ENCODE measurements around the gene AP2A2. TPM values are rescaled to one million over a fixed set of nuclear protein-coding genes. Genes with fewer than 3 reads are reported as not detected.

AP2A2 gene
- total RNA-seq, 1 donor, result 50.7 TPM

- no peaks in the 10 kb centered on the region for H3K4me1 ChIP-seq (ENCODE audit: insufficient read depth, low read length)
- no peaks in the 10 kb centered on the region for H3K9me3 ChIP-seq (ENCODE audit: low read depth, low read length)
- no peak overlapping the region for H3K4me3 ChIP-seq (ENCODE audit: insufficient read depth, low read length)
- no peak overlapping the region for H2AFZ ChIP-seq (ENCODE audit: low read length)
- no peak overlapping the region for H3K27ac ChIP-seq (ENCODE audit: low read depth, low read length)
- H3K79me2 ChIP-seq (ENCODE audit: insufficient read depth, low read length), result peaks cover 73% of the 10 kb centered on the region
- peaks cover 52% of the 10 kb centered on the region for H4K20me1 ChIP-seq (ENCODE audit: insufficient read depth, low read length)
- TF ChIP-seq, protein P1, sequence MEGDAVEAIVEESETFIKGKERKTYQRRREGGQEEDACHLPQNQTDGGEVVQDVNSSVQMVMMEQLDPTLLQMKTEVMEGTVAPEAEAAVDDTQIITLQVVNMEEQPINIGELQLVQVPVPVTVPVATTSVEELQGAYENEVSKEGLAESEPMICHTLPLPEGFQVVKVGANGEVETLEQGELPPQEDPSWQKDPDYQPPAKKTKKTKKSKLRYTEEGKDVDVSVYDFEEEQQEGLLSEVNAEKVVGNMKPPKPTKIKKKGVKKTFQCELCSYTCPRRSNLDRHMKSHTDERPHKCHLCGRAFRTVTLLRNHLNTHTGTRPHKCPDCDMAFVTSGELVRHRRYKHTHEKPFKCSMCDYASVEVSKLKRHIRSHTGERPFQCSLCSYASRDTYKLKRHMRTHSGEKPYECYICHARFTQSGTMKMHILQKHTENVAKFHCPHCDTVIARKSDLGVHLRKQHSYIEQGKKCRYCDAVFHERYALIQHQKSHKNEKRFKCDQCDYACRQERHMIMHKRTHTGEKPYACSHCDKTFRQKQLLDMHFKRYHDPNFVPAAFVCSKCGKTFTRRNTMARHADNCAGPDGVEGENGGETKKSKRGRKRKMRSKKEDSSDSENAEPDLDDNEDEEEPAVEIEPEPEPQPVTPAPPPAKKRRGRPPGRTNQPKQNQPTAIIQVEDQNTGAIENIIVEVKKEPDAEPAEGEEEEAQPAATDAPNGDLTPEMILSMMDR (IDR thresholded peaks at IDR 0.05; ENCODE audit: extremely low read depth, low read depth, low read length), result no peak
- H3K36me3 ChIP-seq (ENCODE audit: insufficient read depth, low read length), result peaks cover 14% of the 10 kb centered on the region
- no peak overlapping the region for H3K4me2 ChIP-seq (ENCODE audit: insufficient read depth, low read length)
- peak; percentile 55 for DNase-seq (ENCODE audit: insufficient read length, low spot score, missing footprints)
- no peaks in the 10 kb centered on the region for H3K27me3 ChIP-seq (ENCODE audit: insufficient read depth, low read length)
These were observed 29.7 kb downstream of the AP2A2 start for GRCh38 chr11:955154-956063.

GRCh38 chr11:957212-957920 lies 31.7 kb downstream of the AP2A2 start:
- no peak overlapping the region for H3K27ac ChIP-seq (ENCODE audit: low read depth, low read length)
- H3K4me2 ChIP-seq (ENCODE audit: insufficient read depth, low read length), result no peak overlapping the region
- peaks cover 47% of the 10 kb centered on the region for H4K20me1 ChIP-seq (ENCODE audit: insufficient read depth, low read length)
- no peaks in the 10 kb centered on the region for H3K4me1 ChIP-seq (ENCODE audit: insufficient read depth, low read length)
- H3K36me3 ChIP-seq (ENCODE audit: insufficient read depth, low read length), result peaks cover 17% of the 10 kb centered on the region
- DNase-seq (ENCODE audit: insufficient read length, low spot score, missing footprints), result no peak
- H3K79me2 ChIP-seq (ENCODE audit: insufficient read depth, low read length), result peaks cover 64% of the 10 kb centered on the region
- H3K9me3 ChIP-seq (ENCODE audit: low read depth, low read length), result no peaks in the 10 kb centered on the region
- TF ChIP-seq, protein P1 (IDR thresholded peaks at IDR 0.05; ENCODE audit: extremely low read depth, low read depth, low read length), result no peak
- no peak overlapping the region for H2AFZ ChIP-seq (ENCODE audit: low read length)
- H3K27me3 ChIP-seq (ENCODE audit: insufficient read depth, low read length), result no peaks in the 10 kb centered on the region
- no peak overlapping the region for H3K4me3 ChIP-seq (ENCODE audit: insufficient read depth, low read length)

- DNase-seq (ENCODE audit: insufficient read length, low spot score, missing footprints), result no peak
- no peak overlapping the region for H3K27ac ChIP-seq (ENCODE audit: low read depth, low read length)
- H2AFZ ChIP-seq (ENCODE audit: low read length), result no peak overlapping the region
- TF ChIP-seq, protein P1 (IDR thresholded peaks at IDR 0.05; ENCODE audit: extremely low read depth, low read depth, low read length), result no peak
- no peaks in the 10 kb centered on the region for H3K4me1 ChIP-seq (ENCODE audit: insufficient read depth, low read length)
- H3K36me3 ChIP-seq (ENCODE audit: insufficient read depth, low read length), result peaks cover 17% of the 10 kb centered on the region
- H3K9me3 ChIP-seq (ENCODE audit: low read depth, low read length), result no peaks in the 10 kb centered on the region
- no peak overlapping the region for H3K4me2 ChIP-seq (ENCODE audit: insufficient read depth, low read length)
- H4K20me1 ChIP-seq (ENCODE audit: insufficient read depth, low read length), result peaks cover 40% of the 10 kb centered on the region
- H3K79me2 ChIP-seq (ENCODE audit: insufficient read depth, low read length), result peaks cover 57% of the 10 kb centered on the region
- H3K27me3 ChIP-seq (ENCODE audit: insufficient read depth, low read length), result no peaks in the 10 kb centered on the region
- H3K4me3 ChIP-seq (ENCODE audit: insufficient read depth, low read length), result no peak overlapping the region
These were observed 32.4 kb downstream of the AP2A2 start for GRCh38 chr11:958101-958500.

GRCh38 chr11:959027-959426 lies 33.4 kb downstream of the AP2A2 start:
- peak; percentile 10 for DNase-seq (ENCODE audit: insufficient read length, low spot score, missing footprints)
- Histone ChIP-seq H3K9me3 (ENCODE audit: low read depth, low read length) (no peaks in the 10 kb centered on the region), H3K27me3 (ENCODE audit: insufficient read depth, low read length) (no peaks in the 10 kb centered on the region), H2AFZ (ENCODE audit: low read length) (no peak overlapping the region), H3K27ac (ENCODE audit: low read depth, low read length) (no peak overlapping the region), H3K4me1 (ENCODE audit: insufficient read depth, low read length) (no peaks in the 10 kb centered on the region), H3K4me2 (ENCODE audit: insufficient read depth, low read length) (no peak overlapping the region), H3K36me3 (ENCODE audit: insufficient read depth, low read length) (peaks cover 21% of the 10 kb centered on the region), H4K20me1 (ENCODE audit: insufficient read depth, low read length) (peaks cover 42% of the 10 kb centered on the region), H3K4me3 (ENCODE audit: insufficient read depth, low read length) (no peak overlapping the region), H3K79me2 (ENCODE audit: insufficient read depth, low read length) (peaks cover 51% of the 10 kb centered on the region)
- TF ChIP-seq, protein P1 (IDR thresholded peaks at IDR 0.05; ENCODE audit: extremely low read depth, low read depth, low read length), result no peak
